Stimulated activated CD4-positive, alpha-beta T cell treated with anti-CD3 and anti-CD28 coated beads, TNF-alpha, amount 100 ng/mL, for 1 hour (primary cell): ENCODE results near the gene DYNC1I1.

Experiments
- DNase-seq, 3 donors: peaks; one replicate each; pipeline ENCODE4 v3.0.0-alpha.2; 2020; ENCODE audit warnings: low read depth in 3 of 3, low spot score in 1 of 3

The DYNC1I1 gene

DNA sequence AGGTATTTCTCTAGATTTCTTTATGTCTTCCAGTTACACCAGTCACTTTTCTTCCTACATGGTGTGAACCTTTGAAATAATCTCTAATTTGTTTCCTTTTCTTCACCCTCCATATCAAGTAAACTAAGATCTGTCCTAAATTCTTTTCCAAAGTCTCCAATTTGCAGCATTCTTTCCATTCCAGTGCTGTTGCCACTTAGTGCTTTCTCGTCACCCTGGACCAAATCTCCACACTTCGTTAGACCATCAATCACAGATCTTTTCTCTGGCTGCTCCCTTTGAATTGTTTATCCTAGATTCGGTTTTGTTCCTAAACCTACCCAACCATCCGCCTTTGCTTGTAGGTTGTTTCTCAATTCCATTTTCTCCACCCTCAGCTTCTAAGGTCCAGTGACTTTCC lies 74.7 kb downstream of the DYNC1I1 start:
- DNase-seq = no peak

DNA sequence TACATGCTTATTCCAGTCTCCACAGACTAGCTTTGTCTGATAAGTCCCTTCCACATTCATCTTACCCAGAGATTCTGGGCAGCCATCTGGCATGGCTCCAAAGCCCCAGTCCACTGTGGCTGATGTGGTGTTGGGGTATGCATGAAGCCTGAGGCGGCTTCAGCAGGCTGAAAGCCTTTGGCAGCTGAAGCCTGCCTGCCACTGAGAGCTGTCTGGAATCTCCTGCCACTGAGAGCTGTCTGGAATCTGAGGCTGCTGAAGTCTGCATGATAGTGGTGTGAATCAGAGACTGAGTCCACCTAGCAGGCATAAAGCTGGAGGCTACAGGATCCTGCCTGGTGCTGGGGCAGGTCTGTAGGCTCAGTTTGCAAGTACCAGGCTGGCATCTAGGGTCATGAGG lies 87.1 kb downstream of the DYNC1I1 start:
- no peak for DNase-seq

DNA sequence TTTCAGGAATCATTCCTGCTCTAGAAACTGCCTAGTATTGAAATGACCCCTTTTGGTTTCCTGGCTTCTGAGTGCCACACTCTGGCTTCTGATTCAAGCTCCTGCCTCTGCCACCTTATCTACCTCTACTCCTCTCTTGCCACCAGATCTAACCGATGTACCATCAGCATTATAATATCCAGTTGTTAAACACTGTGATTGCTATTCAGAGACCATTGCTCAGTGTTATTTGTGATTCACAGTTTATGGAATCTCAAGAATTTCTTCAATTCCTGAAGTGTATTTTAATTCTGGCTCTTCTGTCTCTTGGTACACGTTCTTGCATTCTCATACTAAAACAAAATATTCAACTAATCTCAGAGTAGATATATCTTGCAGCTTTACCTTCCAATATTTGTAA lies 88.7 kb downstream of the DYNC1I1 start:
- DNase-seq = no peak

DNA sequence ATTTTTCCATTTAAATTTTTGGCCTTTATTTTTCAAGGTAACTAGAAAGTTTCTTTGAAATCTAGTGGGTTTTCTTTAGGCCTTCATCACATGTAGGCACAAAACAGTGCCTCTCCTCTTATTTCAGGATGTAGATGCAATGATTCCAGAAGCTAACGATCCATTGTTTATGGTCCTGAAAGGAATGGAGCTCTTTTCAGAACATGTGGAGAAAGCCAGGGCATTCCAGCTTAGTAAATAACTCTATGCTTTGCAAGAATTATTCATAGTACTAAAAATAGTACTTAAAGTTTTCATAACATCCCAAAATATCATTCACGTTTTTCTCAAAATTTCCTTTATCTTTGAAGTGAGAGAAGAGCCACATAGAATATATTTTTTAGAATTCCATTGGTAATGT lies 91.3 kb downstream of the DYNC1I1 start:
- no peak for DNase-seq

DNA sequence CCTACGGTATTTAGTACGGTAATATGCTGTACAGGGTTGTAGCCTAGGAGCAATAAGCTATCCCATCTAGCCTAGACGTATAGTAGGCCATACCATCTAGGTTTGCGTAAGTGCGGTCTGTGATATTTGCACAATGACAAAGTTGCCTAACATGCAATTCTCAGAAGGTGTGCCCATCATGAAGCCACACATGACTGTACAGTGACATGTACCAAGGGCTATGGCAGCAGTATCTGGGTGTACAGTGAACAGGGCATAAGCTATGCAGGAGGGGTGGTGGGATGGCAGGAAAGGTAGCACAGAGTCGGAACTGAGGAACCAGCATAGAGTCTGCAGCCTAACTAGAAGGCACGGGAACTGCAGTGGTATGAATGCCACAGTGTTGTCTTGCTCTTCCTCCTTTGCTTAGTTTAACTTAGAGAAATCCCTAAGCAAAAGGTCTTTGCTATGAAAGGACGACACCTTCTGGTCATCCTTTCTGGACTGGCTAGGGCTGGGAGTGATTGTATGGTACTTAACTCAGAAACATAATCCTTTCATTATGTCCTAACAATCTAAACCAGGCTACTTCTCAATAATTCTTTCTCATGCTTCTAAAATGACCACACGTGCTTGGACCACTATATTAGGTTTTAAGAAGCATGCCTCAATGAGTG lies 93.5 kb downstream of the DYNC1I1 start:
- DNase-seq = no peak

DNA sequence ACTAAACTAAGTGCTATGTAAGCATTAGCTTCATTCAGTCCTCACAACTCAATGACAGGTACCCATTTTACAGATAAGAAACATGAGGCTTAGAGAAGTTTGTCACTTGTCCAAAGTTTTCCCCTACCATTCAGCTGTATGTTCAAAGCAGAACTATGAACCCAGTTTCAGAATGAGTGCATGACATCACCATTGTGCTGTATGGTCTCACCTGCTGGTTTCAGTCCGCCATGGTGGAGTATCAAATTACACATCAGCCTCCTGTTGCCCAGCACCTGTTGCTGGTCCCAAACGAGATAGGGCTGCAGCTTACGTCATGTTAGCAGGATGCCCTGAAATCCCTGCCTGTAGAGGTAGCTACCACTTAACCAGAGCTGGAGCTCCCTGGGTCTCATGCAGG lies 95.0 kb downstream of the DYNC1I1 start:
- no peak for DNase-seq

DNA sequence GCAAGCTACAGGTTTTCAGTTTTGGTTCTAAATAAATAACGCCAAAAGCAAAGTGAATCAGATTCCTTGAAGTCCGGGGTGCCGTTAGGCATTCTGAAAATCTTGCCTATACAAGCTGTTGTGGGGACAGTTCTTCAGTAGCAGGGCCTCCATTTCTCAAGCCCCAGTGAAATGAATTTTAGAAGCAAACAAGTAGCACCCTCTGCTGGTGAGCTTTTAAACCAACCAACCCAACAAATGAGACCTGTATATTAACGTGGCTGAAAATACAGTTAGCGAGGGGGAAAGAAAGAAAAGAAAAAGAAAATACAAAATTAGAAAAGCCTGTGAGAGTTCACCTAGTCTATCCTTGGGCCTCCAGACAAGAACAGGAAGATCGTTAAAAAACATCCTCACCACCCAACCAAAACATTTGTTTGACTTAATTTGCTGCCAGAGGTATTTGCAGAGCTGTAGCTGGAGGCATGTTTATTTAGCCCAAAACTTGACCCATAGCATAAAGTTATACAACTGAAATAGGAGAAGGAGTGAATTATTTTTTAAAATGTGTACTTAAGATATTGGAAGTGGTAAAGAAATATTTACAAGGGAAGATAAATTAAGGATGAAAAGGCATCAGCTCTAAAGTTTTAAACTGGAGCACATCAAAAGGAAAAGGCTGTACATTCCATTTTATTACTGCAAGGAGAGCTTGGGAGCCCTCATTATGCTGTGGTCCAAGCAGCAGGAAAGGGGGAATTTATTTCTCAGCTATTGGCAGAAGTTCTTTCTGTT lies 98.9 kb downstream of the DYNC1I1 start:
- DNase-seq = no peak

DNA sequence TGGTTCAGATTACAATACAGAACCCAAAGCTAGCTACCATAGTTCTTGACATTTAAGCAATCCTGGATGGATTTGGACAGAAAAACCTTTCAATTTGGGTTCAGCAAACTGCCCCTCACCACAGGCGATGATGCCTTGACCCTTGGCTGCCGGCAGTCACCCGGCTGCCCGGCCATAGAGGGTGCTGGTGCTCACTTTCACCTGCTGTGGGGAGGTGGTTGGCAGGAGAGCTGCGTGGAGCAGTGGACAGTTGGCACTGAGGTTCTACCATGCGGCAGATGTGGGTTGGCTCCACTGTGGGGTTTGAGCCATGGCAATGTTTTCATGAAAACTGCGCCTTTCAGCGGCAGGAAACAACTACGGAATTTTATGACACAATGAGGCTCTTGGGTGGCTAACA lies 99.5 kb downstream of the DYNC1I1 start:
- DNase-seq = no peak

DNA sequence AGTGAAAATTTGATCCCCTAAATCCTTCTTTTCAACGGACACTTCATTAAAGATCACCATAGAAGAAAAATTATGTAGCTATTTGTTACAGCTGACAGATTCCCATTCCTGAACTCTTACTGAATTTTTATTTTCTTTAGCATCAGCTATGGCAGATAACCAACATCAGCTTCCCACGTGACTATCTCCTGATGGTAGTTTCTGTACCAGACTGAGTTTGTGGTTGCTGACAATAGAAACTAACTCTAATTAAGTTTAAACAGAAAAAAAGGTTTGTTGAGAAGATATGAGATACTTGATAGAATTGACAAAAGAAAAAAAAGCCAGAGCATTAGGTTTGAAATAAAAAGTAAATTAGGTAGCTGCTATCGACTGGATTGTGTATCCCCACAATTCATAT lies 101.8 kb downstream of the DYNC1I1 start:
- no peak for DNase-seq

DNA sequence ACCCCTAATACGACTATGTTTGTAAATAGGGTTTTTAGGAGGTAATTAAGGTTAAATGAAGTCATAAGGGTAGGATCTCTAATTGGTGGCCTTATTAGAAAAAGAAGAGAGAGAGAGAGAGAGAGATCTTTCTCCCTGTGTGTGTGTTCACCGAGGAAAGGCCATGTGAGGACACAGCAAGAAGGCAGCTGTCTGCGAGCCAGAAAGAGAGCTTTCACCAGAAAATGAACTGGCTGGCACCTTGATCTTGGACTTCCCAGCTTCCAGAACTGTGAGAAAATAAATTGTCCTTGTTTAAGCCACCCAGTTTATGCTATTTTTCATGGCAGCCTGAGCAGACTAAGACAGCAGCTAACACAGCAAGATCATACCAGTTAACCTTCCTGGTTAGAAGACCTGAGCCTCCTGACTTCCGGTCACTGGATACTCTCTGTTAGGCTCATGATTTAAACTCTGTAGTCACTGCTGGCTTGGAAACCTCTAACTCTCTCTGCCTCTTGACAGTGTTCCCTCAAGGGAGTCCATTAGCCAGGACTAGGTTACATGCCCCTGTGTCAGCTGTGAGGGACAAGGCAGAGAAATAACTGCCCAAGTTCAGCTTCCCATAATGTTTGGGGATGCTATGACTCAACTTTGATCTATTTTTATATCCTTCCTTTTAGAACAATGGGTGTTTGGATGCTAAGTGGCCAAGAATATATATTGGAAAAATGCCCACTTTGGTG lies 102.3 kb downstream of the DYNC1I1 start:
- DNase-seq = no peak

DNA sequence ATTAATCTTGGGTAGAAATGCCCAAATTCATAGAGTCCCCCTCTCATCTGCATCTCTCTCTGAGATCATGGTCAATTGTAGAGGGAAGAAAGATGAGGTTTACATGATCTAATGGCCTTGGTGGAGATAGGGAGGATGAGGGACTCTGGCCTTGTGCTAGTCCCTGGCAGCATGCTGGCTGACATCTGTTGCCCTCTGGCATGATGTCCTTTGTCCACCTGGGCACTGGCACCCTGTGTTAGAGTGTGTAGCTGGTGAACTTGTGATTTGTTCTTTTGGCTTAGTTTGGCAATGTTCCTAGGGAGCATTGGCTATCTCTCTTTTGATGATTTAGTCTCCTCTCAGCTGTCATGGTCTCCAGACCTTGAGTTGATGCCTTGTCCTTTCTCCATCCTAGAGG lies 103.2 kb downstream of the DYNC1I1 start:
- no peak for DNase-seq

DNA sequence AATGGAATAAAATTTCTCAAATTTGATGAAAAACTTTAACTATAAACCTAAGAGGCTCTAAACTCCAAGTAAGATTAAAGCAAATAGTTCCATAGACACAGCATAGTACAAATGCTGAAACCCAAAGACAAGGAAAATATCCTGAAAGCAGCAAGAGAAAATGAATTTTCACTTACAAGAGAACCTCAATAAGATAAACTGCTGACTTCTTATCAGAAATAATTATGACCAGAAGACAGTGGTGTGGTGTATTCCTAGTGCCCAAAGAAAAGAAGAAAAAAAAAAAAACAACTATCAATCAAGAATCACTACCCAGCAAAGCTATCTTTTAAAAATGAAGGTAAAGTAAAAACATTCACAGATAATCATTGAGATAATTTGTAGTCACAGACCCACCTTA lies 106.3 kb downstream of the DYNC1I1 start:
- no peak for DNase-seq

DNA sequence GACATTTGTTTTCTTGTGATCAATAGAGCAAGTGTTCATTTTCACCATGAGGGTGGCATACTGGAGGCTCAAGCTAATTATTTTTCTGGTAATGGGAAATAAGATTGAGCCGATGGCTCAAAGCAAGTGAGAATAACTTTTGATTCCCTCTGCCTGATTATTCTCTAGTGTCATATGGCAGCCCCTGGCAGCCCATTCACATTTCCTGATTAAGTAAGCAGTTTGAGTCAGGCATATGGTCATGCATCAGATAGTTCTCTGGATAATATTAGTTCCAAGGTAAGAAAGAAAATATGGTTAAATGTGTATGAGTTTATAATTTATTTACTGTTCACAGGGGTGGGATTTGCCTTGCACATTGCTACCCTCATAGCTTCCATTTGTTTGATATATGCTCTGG lies 109.2 kb downstream of the DYNC1I1 start:
- no peak for DNase-seq

DNA sequence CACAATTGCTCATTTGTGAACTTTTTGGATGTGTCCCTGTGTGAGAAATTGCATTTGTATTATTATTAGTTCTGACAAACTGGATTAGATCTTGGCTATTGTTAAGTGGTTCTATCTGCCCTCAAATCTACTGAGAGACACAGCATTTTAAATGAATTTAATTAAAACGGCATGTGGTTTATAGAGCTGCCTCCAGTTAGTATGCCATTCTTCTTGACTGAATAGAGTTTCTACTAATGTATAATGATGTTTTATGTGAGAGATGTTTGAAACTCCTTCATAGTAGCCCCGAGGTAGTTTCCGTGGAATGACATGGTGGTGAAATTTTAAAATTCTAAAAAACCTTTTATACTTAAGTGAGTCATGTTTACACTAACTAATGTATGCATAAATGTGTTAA lies 110.9 kb downstream of the DYNC1I1 start:
- DNase-seq = no peak

DNA sequence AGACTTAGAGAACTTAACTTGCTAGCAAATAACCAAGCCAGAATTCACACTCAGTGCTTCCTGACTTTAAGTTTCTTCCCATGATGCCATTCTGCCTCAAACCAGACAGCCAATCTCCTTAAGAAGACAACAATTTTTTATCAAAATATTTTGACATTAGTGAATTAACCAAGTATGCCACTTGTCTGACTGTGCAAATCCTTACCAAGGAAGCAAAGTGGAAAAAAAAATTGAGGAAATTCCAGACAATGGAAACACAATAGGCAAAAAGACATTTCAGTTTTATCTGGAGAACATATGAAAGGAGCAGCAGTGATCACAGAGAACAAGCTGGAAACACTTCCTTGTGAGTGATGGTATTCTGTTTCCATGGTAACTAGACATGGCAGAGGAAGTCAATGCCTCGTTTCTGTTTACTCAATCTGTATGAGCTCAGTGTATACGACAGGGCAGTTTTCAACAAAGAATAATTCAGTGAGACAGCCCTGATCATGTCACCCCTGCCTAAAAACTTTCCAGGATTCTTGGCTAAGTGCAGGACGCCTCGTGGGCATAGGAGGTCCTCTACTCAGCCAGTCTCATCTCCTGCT lies 114.2 kb downstream of the DYNC1I1 start:
- no peak for DNase-seq

DNA sequence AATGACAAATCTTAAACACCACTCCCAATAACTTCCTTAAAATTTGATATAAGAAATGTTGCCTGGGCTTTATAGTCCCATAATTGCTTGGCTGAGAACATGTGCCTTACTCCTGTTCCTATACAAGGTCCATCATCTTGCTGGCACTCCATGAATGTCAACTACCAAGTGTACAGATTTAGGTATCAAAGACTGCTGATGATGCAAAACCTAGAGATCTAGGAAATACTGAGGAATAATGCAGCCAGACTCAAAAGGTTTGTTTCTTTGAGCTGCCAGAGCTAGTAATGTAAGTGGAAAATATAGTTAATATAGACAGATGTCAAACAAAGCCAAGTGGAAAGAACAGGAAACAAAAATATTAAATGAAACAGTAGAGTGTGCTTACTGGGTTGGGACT lies 121.1 kb downstream of the DYNC1I1 start:
- DNase-seq = no peak

DNA sequence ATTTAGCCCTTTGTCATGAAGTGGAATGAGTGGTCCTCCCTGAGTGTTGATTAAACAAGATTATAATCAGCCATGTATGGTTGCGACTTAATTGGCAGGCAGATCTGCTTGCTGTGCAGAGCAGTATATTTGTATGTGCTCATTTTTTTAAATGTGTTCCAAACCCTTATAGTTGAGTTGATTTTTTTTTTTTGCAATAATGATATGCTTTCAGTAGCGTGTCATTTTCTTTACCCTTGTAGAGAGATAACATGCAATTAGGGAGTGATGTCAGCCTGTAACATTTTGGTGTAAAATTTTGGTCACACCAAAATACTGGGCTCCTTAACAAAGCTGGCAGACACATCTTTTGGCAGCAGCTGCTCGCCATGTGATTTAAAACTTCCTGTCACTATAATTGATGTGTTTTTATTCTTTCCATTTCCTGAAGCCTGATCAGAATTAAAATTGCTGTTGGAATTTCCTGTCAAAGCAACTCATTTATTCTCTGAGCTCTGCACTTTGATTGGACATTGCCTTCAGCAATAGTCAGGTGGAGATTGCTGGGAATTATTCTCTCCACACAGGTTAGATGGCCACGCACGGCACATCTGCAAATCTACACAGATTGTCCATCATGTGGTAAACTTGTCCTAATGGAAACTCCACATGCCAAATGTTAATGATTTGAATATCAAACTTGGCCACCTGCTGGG lies 125.3 kb downstream of the DYNC1I1 start:
- DNase-seq = no peak

DNA sequence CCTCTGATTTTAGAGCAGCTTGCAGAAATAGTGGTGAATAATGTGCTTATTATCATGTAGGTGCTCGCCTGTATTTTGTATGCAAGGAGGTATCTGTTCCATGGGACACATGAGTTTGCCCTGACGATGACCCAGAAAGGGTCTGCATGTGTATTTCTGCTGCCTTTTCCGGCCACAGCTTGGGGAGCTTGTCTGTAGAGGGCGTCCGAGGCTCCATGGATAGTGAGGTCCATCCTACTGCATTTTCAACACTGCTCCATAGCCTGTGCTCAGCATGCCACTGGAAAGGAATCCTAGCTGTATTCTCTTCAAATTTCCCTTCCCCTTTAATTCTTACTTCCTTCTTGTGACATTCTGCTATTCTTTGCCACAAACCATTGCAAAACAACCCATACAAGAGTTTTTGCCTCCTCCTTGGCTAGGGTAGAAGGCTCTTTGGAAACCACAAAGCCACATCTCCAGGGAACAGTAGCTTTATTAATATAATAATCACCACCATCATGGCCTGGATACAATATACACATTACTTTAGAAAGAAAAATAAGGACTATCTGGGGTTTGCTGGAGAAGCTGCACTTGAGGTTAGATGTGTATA lies 127.7 kb downstream of the DYNC1I1 start:
- no peak for DNase-seq

DNA sequence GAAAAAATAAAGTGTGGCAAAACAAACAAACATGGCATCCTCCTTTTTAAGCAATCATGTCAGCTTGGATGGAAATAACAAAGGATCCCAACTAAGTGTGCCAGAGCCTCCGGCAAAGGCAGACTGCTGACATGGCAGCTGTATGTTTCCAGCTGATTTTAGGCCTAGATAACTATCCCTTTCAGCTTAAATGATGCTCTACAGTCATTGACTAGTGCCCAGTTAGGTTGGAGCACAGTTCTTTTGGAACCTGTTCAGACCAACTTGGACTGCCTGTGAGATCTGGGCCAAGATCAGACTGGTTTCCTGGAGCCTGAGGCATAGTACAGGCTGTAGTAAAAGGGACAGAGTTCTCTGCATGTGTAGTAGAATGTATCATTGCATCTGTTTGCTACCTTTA lies 128.7 kb downstream of the DYNC1I1 start:
- no peak for DNase-seq

DNA sequence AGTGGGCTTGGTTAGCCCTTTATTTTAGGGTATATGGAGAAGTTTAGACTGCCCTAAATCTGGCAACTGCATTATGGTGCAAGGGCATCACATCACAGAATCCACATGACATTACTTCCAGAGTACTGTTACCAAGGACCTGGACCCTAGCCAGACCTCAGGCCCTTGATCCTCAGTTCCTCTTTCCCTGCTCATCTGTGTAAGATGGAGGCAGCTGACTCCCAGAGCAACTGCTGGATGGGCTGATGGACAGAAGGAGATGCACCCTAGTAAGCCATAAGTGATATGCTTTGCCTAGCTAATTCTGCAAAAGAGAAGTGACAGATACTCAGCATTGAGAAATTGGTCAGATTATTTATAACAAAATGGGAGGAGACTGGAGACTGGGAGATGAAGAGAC lies 131.7 kb downstream of the DYNC1I1 start:
- no peak for DNase-seq

DNA sequence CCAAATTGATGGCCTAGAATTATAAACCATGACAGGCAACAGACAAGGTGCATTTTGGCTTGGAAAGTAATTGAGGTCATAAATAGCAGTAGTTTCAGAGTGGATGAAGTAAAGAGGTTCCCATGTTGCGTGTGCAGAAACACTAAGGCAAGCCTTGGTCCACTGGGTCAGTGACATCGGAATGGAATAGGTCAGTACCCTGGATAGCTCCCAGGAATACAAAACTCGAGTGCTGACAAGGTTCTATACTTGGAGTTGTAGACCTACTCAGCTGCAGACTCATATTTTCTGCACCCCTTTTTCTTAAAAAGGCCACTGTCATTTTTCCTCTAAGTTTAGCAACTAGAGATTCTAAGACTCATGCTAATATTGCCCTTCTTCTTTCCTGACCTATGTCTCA lies 132.8 kb downstream of the DYNC1I1 start:
- no peak for DNase-seq
